HG03442 (cell line): ENCODE results near the gene KIF18A.

Experiments
- ATAC-seq: cut with Tn5 transposase; IDR thresholded peaks from one replicate; pipeline ENCODE4 v1.9.1; 2021; ENCODE audit warnings: mild to moderate bottlenecking, moderate library complexity; ENCODE audit not compliant: unreplicated experiment

The KIF18A gene

DNA sequence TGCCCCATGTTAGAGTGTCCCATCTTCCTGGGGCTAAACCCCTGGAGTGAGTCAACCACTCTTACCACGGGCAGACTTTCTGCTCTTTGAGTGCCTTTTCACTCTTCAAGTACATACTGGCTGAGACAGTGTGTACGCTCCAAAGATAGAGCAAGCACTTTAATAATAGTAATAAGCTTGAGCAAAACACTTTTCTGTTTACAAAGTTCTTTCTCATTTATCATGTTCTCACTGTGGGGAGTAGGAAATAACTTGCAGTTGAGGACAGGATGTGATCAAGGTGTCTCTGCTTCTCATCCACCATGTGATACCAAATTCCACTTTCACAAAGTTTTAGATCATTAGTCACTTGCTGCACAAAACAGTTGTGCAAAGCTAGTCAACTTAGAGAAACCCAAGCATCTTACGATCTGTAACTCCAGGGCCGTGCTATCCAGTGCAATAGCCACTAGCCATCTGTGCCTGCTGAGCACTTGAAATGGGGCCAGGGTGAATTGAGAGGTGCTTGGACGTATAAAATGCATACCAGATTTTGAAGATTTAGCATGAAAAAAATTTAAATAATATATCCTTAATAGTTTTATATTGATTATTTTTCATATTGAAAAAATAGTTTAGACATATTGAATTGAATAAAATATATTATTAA, 135.3 kb downstream of the KIF18A start:
- ATAC-seq = no peak

DNA sequence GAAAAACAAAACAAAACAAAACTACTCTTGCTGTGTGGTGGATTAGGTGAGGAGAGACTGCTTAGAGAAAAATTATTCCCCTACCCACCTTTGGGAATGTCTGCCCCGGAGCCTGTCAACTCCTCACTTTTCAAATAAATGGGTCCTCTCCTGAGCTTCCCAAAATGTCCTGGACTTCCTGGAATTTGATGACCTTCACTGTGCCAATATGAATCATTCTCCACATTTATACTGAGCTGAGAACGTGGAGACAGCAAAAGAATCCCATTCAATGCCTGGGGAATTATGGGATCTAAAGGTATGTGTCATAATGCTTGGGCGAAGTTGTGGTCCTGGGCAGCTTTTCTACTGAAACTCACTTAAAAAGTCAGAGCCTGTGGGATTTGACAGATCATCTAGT, 136.8 kb downstream of the KIF18A start:
- ATAC-seq = no peak
